ENCODE results near the gene TMEM131.
A peak's percentile ranks its signal among the peaks of the same experiment; 100 is the strongest.

Gene TMEM131

DNA sequence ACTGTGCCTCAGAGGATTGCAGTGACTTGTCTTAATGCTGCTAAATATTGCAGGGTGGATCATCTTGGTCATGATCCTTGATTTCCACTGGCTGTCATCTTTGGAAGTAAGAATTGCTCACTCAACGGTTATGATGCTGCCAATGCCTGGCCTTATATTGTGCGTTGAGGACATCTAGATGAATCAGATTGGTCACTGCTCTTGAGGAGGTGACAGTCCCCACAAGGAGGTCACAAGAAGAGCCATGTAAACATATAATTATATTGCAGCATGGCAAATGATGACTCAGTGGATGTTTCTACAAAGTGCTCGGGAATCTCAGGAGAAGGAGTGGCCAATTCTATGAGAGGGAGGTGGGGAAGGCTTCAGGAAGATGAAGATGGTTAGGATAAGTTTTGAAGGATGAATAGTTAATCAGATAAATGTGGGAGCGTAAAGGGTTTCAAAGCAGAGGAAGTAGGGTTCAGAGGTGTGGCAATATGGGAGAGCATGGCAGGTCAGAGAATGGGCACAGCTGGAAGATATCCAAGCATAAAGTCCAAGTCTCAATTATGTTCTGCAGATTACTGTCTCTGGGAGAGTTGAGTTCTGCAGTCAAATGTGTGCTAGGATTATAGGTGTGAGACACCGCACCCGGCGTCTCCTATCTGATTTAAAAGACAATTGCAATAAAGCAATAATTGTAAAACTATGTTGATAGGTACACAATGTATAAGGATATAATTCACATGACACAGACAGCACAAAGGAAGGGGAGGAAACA, 21.3 kb upstream of the TMEM131 start:
- DNase-seq = no peak

DNA sequence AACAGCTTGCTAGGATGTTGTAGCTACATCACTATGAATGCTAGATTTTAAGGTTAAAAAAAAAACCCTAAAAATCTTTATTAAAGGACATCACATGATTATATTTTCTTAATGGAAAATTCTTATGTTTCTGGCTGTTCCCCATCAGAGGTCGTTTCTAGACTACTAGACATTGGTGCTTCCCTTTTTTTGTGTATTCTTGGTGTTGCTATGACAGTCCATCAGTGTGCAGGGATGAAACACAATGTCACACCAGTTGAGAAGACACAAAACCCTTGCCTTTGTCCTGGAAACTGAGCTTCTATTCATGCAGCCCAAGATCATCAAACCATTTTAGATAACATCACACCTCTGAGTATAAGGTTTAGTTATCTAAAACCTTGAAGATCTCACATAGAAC, 19.9 kb upstream of the TMEM131 start:
- no peak for DNase-seq

DNA sequence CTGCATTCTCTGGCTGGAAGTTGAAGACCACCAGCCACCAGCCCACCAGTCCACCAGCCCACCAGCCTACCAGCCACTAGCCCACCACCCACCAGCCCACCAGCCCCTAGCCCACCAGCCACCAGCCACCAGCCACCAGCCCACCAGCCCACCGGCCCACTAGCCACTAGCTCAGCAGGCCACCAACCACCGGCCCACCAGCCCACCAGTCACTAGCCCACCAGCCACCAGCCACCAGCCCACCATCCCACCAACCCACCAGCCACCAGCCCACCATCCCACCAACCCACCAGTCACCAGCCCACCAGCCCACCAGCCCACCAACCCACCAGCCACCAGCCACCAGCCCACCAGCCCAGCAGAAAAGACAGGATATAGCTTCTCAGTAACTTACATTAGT, 18.6 kb upstream of the TMEM131 start:
- no peak for DNase-seq

DNA sequence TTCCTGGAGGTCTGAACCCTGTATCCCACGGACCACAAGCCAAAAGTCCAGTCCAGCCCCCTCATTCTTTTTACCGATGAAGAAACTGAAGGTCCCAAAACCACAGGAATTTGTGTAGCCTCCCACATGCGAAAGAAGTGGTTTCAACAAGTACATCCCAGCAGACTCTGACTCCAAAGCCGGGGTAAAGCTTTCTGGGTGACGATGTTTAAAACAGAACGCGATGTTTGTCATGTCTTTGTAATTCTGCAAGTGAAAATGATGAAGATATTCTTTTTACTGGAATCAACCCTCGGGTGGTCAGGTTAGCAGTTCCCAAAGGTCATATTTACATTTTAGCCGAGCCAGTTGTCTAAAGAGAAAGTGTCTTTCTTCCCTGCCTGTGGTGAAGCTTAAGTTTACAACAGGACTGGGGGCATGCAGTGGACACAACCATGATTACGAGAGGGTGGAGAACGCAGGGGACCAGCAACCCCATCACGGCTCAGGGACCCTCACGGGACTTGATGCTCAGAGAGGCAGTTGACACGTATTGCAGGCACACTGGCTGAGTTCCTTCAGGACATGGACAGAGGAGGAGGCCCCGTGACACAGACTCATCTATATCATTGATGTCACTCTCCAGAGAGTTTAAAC, 17.8 kb upstream of the TMEM131 start:
- no peak for DNase-seq

GRCh38 chr2:98012561-98012991, 16.8 kb upstream of the TMEM131 start:
- no peak for DNase-seq

- no peak for DNase-seq
Observed at GRCh38 chr2:98009887-98010760, 14.4 kb upstream of the TMEM131 start.

- no peak for DNase-seq
Observed at GRCh38 chr2:98008415-98008814, 12.7 kb upstream of the TMEM131 start.

DNA sequence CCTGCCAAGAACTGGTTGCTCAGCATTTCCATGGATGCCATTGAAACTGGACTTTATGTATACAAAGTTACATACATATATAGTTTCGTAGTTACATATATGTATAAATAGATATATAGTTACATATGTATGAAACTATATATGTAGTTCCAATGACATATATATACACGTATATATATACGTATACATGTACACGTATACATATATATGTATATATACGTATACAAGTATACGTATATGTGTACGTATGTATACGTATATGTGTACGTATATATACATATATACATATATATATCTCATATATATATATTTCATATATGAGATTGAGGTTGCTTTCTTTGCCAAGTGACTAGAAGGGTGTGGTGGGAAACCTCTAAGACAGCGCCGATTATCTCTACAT, 10.6 kb upstream of the TMEM131 start:
- DNase-seq = no peak

DNA sequence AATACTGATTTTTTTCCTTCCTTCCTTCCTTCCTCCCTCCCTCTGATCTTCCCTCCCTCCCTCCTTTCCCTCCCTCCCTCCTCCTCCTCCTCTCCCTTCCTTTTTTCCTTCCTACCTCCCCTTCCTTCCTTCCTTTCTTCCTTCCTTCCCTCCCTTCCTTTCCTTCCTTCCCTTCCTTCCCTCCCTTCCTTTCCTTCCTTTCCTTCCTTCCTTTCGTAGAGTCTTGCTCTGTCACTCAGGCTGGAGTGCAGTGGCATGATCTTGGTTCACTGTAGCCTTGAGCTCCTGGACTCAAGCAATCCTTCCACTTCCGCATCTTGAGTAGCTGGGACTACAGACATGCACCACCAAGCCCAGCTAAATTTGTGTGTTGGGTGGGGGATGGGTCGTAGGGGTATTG, 8.9 kb upstream of the TMEM131 start:
- no peak for DNase-seq

DNA sequence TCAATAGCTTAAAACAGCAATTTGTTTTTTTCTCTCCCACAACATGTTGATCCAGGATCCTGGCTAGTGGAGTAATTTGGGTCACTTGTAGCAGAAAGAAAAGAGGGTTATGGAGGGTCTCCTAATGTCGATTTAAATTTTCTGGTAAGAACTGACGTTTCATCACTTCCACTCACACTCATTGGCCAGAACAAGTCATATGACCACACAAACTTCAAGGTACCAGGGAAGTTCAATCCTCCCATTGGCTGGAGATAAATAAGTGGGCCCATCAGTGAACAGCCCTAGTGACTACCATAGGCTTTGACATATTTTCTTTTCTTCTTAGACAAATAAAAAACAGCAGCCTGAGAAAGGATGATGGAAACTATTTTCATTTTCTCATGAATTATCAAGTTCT, 8.3 kb upstream of the TMEM131 start:
- no peak for DNase-seq

- no peak for DNase-seq
Observed at GRCh38 chr2:97999536-97999935, 3.8 kb upstream of the TMEM131 start.

GRCh38 chr2:97998431-97999005, 2.8 kb upstream of the TMEM131 start:
- no peak for DNase-seq

- DNase-seq = no peak
Observed at GRCh38 chr2:97997784-97998392, 2.1 kb upstream of the TMEM131 start.

DNA sequence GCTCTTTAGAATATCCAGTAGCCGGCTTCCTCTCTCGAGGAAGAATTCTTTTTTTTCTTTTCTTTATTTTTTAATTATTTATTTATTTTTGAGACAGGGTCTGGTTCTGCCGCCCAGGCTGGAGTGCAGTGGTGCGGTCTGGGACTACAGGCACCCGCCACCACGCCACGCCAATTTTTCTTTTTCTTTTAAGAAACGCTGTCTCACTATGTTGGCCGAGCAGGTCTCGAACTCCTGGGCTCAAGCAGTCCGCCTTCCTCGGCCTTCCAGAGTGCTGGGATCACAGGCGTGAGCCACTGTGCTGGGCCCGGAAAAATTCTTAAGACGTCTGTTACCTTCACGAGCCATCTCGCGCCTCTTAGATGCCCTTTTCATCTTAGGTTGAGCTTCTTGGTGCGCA, 931 bp upstream of the TMEM131 start:
- DNase-seq = no peak

DNA sequence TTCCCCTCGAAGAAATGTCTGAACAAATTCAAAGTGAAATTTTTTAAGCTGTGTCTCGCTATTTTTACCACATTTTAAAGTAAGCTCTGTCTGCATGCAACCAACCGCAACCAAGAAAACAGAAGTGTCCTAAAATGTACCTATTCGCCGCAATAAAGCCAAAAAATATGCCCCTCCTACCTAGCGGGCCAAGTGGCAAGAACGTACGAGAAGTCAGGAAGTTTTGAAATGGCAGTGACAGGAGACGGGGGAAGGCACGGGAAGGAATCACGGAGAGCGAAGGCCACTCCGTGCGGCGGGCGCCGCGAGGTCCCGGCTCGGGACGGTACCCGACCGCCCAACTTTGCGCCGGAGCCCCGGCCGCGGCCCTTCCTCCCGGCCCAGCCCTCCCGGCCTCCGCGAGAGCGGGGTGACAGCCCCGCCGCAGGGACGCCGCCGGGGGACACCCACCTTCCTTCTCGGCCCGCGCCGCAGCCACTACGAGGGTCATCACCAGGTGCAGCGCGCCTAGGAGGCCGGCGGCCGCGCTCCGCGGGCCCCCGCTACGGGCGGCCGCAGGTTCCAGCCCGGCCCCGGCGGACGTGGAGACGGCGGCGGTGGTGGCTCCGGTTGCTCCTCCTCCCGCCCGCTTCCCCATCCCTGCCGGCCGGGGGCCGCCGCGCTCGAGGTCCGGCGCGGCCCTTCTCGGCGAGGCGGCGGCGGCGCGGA, 568 bp downstream of the TMEM131 start:
- peak; percentile 85 for DNase-seq

DNA sequence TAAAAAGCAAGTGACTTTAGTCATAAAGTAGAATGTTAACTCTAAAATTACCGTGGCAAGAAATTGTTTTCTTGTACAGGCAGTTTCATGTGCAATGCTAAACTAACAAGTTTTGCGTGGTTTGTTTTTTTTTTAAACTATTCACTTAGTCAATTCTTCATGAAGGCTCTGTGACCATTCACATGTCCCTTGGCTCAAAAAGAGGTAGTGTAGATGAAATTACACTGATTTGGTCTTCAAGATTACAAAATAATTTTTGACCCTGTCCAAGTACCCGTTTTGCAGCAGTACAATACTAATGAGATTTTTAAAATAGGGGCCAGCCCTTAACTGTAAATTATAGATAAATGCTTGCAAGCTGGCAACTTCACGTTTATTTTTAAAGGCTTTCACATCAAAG, 1.3 kb downstream of the TMEM131 start:
- no peak for DNase-seq

DNA sequence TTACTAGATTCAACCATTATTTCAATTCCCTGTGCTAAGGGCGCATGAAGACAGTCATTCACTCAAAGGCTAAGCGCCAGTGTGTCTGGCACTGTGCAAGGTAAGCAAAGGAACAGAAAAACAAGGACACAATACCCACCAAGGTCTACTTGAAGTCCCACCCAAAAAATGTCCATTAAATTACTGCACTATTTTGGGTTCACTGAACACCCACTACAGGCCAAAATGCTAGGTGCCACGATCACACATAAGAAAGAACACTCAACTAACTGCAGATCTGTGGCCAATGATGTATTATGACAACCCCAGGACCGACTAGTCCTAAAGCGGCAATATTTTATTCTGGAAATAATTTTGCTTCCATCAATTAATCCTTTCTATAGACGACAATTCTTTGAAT, 1.8 kb downstream of the TMEM131 start:
- no peak for DNase-seq

- DNase-seq = no peak
Observed at GRCh38 chr2:97992836-97993825, 2.6 kb downstream of the TMEM131 start.

- no peak for DNase-seq
Observed at GRCh38 chr2:97991081-97991856, 4.5 kb downstream of the TMEM131 start.

GRCh38 chr2:97988722-97989121, 7.0 kb downstream of the TMEM131 start:
- no peak for DNase-seq

Data from activated CD8-positive, alpha-beta memory T cell treated with anti-CD3 and anti-CD28 coated beads for 24 hours (primary cell).